ENCODE measurements around the gene COL7A1. TPM values are rescaled to one million over a fixed set of nuclear protein-coding genes. Genes with fewer than 3 reads are reported as not detected.
A peak's percentile ranks its signal among the peaks of the same experiment; 100 is the strongest.

The COL7A1 gene
- total and polyA plus RNA-seq, 2 of the 13 experiments (the other 11 are each of a cell fraction or from before 2014, with no cell fraction given), result 2.7 to 11.7 TPM

DNA sequence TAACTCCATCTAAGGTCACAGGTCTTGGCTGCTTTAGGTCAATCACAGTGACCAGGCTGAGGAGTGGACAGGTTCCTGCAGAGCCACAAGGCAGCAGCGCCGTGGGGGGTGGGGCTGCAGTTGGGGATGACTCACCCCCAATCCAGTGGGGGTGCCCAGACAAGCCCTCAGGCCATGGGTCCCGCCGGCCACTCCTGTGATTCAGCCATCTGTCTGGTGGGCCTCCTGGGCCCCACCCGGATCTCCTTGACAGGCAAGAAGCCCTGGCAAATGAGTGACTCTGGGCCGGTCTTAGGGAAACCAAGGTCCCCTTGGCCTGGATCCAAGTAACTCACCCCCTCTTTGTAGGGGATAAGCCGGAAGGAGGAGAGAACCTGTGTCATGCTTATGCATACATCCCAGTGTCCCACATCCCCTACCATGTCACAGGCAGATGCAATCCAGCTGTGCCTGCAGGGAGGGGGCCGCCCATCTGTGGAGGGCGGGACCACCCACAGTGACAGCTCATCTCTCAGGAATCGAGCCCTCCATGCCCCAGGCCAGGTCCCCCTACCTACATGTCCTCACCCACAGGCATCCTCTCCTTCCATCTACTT lies 495 bp upstream of the COL7A1 start (continued):
- TF ChIP-seq SPEN (CRISPR knock-in tag; IDR thresholded peaks at IDR 0.05; ENCODE audit: low read depth) (no peak), FOSL2 (CRISPR knock-in tag; IDR thresholded peaks at IDR 0.05) (peak; percentile 79)
- TF ChIP-seq, protein P1, sequence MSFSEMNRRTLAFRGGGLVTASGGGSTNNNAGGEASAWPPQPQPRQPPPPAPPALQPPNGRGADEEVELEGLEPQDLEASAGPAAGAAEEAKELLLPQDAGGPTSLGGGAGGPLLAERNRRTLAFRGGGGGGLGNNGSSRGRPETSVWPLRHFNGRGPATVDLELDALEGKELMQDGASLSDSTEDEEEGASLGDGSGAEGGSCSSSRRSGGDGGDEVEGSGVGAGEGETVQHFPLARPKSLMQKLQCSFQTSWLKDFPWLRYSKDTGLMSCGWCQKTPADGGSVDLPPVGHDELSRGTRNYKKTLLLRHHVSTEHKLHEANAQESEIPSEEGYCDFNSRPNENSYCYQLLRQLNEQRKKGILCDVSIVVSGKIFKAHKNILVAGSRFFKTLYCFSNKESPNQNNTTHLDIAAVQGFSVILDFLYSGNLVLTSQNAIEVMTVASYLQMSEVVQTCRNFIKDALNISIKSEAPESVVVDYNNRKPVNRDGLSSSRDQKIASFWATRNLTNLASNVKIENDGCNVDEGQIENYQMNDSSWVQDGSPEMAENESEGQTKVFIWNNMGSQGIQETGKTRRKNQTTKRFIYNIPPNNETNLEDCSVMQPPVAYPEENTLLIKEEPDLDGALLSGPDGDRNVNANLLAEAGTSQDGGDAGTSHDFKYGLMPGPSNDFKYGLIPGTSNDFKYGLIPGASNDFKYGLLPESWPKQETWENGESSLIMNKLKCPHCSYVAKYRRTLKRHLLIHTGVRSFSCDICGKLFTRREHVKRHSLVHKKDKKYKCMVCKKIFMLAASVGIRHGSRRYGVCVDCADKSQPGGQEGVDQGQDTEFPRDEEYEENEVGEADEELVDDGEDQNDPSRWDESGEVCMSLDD (CRISPR knock-in tag; IDR thresholded peaks at IDR 0.05; ENCODE audit: borderline replicate concordance), result peak; percentile 72; the same call in 1 of the 2 replicates
- TF ChIP-seq, protein P2, sequence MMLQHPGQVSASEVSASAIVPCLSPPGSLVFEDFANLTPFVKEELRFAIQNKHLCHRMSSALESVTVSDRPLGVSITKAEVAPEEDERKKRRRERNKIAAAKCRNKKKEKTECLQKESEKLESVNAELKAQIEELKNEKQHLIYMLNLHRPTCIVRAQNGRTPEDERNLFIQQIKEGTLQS (CRISPR knock-in tag; IDR thresholded peaks at IDR 0.05), result peak; percentile 59
- TF ChIP-seq, protein P3, sequence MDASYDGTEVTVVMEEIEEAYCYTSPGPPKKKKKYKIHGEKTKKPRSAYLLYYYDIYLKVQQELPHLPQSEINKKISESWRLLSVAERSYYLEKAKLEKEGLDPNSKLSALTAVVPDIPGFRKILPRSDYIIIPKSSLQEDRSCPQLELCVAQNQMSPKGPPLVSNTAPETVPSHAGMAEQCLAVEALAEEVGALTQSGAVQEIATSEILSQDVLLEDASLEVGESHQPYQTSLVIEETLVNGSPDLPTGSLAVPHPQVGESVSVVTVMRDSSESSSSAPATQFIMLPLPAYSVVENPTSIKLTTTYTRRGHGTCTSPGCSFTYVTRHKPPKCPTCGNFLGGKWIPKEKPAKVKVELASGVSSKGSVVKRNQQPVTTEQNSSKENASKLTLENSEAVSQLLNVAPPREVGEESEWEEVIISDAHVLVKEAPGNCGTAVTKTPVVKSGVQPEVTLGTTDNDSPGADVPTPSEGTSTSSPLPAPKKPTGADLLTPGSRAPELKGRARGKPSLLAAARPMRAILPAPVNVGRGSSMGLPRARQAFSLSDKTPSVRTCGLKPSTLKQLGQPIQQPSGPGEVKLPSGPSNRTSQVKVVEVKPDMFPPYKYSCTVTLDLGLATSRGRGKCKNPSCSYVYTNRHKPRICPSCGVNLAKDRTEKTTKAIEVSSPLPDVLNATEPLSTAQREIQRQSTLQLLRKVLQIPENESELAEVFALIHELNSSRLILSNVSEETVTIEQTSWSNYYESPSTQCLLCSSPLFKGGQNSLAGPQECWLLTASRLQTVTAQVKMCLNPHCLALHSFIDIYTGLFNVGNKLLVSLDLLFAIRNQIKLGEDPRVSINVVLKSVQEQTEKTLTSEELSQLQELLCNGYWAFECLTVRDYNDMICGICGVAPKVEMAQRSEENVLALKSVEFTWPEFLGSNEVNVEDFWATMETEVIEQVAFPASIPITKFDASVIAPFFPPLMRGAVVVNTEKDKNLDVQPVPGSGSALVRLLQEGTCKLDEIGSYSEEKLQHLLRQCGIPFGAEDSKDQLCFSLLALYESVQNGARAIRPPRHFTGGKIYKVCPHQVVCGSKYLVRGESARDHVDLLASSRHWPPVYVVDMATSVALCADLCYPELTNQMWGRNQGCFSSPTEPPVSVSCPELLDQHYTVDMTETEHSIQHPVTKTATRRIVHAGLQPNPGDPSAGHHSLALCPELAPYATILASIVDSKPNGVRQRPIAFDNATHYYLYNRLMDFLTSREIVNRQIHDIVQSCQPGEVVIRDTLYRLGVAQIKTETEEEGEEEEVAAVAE (CRISPR knock-in tag; IDR thresholded peaks at IDR 0.05; ENCODE audit: borderline replicate concordance), result no peak
- TF ChIP-seq, protein P4, sequence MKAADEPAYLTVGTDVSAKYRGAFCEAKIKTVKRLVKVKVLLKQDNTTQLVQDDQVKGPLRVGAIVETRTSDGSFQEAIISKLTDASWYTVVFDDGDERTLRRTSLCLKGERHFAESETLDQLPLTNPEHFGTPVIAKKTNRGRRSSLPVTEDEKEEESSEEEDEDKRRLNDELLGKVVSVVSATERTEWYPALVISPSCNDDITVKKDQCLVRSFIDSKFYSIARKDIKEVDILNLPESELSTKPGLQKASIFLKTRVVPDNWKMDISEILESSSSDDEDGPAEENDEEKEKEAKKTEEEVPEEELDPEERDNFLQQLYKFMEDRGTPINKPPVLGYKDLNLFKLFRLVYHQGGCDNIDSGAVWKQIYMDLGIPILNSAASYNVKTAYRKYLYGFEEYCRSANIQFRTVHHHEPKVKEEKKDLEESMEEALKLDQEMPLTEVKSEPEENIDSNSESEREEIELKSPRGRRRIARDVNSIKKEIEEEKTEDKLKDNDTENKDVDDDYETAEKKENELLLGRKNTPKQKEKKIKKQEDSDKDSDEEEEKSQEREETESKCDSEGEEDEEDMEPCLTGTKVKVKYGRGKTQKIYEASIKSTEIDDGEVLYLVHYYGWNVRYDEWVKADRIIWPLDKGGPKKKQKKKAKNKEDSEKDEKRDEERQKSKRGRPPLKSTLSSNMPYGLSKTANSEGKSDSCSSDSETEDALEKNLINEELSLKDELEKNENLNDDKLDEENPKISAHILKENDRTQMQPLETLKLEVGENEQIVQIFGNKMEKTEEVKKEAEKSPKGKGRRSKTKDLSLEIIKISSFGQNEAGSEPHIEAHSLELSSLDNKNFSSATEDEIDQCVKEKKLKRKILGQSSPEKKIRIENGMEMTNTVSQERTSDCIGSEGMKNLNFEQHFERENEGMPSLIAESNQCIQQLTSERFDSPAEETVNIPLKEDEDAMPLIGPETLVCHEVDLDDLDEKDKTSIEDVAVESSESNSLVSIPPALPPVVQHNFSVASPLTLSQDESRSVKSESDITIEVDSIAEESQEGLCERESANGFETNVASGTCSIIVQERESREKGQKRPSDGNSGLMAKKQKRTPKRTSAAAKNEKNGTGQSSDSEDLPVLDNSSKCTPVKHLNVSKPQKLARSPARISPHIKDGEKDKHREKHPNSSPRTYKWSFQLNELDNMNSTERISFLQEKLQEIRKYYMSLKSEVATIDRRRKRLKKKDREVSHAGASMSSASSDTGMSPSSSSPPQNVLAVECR (CRISPR knock-in tag; IDR thresholded peaks at IDR 0.05; ENCODE audit: borderline replicate concordance), result peak; percentile 35; the same call in 1 of the 2 replicates
- TF ChIP-seq, protein P5, sequence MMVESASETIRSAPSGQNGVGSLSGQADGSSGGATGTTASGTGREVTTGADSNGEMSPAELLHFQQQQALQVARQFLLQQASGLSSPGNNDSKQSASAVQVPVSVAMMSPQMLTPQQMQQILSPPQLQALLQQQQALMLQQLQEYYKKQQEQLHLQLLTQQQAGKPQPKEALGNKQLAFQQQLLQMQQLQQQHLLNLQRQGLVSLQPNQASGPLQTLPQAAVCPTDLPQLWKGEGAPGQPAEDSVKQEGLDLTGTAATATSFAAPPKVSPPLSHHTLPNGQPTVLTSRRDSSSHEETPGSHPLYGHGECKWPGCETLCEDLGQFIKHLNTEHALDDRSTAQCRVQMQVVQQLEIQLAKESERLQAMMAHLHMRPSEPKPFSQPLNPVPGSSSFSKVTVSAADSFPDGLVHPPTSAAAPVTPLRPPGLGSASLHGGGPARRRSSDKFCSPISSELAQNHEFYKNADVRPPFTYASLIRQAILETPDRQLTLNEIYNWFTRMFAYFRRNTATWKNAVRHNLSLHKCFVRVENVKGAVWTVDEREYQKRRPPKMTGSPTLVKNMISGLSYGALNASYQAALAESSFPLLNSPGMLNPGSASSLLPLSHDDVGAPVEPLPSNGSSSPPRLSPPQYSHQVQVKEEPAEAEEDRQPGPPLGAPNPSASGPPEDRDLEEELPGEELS (CRISPR knock-in tag; IDR thresholded peaks at IDR 0.05), result 0 out of 2 replicates have a peak, but pooled peaks have one; percentile 24

Data from HepG2 (cell line).